HEK293T (cell line): ENCODE results near the gene COX6B2.

ENCODE experiments used
- ARNT ChIP-seq: fragments of 450-650 bp; IDR thresholded peaks from 2 replicates; pipeline ENCODE4 v1.6.1; 2017; ENCODE audit warnings: mild to moderate bottlenecking
- BHLHE40 ChIP-seq: fragments of 450-650 bp; IDR thresholded peaks from 2 replicates; pipeline ENCODE4 v1.6.1; 2016; ENCODE audit warnings: mild to moderate bottlenecking, moderate library complexity, borderline replicate concordance
- HDGF ChIP-seq: fragments of 450-650 bp; IDR thresholded peaks from 2 replicates; pipeline ENCODE4 v1.6.1; 2017; ENCODE audit warnings: antibody characterized with exemption, borderline replicate concordance
- LEF1 ChIP-seq: fragments of 450-650 bp; IDR thresholded peaks from 2 replicates; pipeline ENCODE4 v1.6.1; 2017; ENCODE audit warnings: mild to moderate bottlenecking, borderline replicate concordance
- NFRKB ChIP-seq: fragments of 450-650 bp; IDR thresholded peaks from 2 replicates; pipeline ENCODE4 v1.6.1; 2016; ENCODE audit warnings: mild to moderate bottlenecking, moderate library complexity
- SP1 ChIP-seq: fragments of 450-650 bp; IDR thresholded peaks from 2 replicates; pipeline ENCODE4 v1.6.1; 2017
- SUZ12 ChIP-seq: fragments of 450-650 bp; IDR thresholded peaks from 2 replicates; pipeline ENCODE4 v1.6.1; 2016; ENCODE audit warnings: mild to moderate bottlenecking
- TARDBP ChIP-seq: fragments of 450-650 bp; IDR thresholded peaks from 2 replicates; pipeline ENCODE4 v1.6.1; 2016

GRCh38 chr19:55385724-55386492, 31.4 kb upstream of the COX6B2 start, which contains the start of gene RPL28:
- TF ChIP-seq BHLHE40, result no peak
- TF ChIP-seq TARDBP, result no peak
- TF ChIP-seq NFRKB, result no peak
- no peak for TF ChIP-seq SP1
- no peak for TF ChIP-seq ARNT
- TF ChIP-seq LEF1, result no peak
- no peak for TF ChIP-seq HDGF
- no peak for TF ChIP-seq SUZ12
